Type B pancreatic cell (in vitro differentiated cells): Measurements from ENCODE around the gene HMCN2. TPM values are rescaled to one million over a fixed set of nuclear protein-coding genes. Genes with fewer than 3 reads are reported as not detected.

Source experiments
- DNase-seq: peaks from one replicate; pipeline ENCODE4 v3.0.0; 2021; ENCODE audit warnings: mixed read lengths; ENCODE audit not compliant: unreplicated experiment; ENCODE audit errors: extremely low spot score
- H3K27ac Mint-ChIP-seq: 2 replicates; pipeline ENCODE4 v1.8.0; 2021; ENCODE audit warnings: mild to moderate bottlenecking, mixed read lengths
- H3K27me3 Mint-ChIP-seq: 2 replicates; pipeline ENCODE4 v1.8.0; 2021; ENCODE audit warnings: mixed read lengths
- H3K36me3 Mint-ChIP-seq: 2 replicates; pipeline ENCODE4 v1.8.0; 2021; ENCODE audit warnings: mixed read lengths
- H3K4me1 Mint-ChIP-seq: one replicate; pipeline ENCODE4 v1.8.0; 2021; ENCODE audit warnings: mixed read lengths; ENCODE audit not compliant: unreplicated experiment
- H3K4me3 Mint-ChIP-seq: 2 replicates; pipeline ENCODE4 v1.8.0; 2021; ENCODE audit warnings: mild to moderate bottlenecking, mixed read lengths
- H3K9me3 Mint-ChIP-seq: 2 replicates; pipeline ENCODE4 v1.8.0; 2021; ENCODE audit warnings: mixed read lengths
- total RNA-seq: library from RNA; stranded (reverse); gene quantifications from 2 replicates; pipeline ENCODE4 v1.2.1, GENCODE V29; 2021; ENCODE audit warnings: low replicate concordance
- TF ChIP-seq, protein P1 (sequence below): fragments of 200-600 bp; sonication (generic); conservative IDR thresholded peaks from 2 replicates; pipeline ENCODE4 v1.5.0; 2021; ENCODE audit warnings: antibody characterized with exemption, mild to moderate bottlenecking

The HMCN2 gene
- total RNA-seq, 1 donor from 2014 or later, result 0.12 TPM

DNA sequence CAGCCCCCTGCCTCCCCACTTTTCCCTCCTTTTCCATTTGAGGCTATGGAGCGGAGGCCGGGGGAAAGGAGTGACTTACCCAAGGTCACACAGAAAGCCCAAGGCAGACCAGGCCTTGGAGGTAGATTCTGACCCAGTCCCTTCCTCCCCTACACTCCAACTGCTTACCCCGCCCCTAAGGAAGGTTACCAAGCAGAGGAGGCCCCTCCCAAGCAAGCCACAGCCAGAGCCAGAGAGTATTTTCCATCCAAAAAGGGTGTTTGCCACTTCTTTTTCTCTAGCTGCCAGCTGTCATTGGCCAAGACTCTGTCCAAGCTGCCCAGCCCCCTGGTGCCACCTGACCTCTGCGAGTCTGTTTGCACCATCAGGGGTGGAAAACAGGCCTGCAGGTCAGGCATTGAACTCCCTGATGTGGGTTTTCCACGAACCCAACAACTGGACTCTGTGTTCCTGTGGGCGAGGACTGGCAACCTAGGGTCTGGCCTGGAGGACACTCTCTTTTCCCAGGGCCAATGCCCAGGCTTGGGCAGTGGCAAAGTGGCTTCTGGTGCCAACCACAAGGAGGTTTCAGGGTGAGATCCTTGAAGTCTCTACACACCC lies 172.9 kb downstream of the HMCN2 start:
- Mint-ChIP-seq H3K9me3 (peaks cover 5% of the 10 kb centered on the region), H3K27ac (no peak overlapping the region), H3K27me3 (peaks cover 25% of the 10 kb centered on the region), H3K36me3 (no peaks in the 10 kb centered on the region), H3K4me3 (no peak overlapping the region), H3K4me1 (peaks cover 5% of the 10 kb centered on the region)
- DNase-seq, result no peak
- TF ChIP-seq, protein P1, sequence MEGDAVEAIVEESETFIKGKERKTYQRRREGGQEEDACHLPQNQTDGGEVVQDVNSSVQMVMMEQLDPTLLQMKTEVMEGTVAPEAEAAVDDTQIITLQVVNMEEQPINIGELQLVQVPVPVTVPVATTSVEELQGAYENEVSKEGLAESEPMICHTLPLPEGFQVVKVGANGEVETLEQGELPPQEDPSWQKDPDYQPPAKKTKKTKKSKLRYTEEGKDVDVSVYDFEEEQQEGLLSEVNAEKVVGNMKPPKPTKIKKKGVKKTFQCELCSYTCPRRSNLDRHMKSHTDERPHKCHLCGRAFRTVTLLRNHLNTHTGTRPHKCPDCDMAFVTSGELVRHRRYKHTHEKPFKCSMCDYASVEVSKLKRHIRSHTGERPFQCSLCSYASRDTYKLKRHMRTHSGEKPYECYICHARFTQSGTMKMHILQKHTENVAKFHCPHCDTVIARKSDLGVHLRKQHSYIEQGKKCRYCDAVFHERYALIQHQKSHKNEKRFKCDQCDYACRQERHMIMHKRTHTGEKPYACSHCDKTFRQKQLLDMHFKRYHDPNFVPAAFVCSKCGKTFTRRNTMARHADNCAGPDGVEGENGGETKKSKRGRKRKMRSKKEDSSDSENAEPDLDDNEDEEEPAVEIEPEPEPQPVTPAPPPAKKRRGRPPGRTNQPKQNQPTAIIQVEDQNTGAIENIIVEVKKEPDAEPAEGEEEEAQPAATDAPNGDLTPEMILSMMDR, result no peak

DNA sequence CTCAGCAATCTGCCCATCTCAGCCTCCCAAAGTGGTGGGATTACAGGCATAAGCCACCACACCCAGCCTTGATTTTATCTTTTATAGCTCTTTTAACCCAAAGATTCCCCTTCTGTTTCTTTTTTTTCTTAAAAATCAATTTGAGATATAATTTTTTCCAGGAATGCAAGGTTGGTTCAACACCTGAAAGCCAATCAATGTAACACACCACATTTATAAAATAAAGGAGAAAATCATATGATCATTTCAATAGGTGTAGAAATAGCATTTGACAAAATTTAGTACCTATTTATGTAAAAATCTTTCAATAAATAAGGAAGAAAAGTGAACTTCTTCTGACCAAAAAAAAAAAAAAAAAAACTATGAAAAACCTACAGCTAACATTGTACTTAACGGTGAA lies 175.5 kb downstream of the HMCN2 start:
- no peak overlapping the region for H3K4me3 Mint-ChIP-seq
- DNase-seq, result no peak
- peaks cover 17% of the 10 kb centered on the region for H3K27me3 Mint-ChIP-seq
- H3K4me1 Mint-ChIP-seq, result peaks cover 9% of the 10 kb centered on the region
- no peak overlapping the region for H3K27ac Mint-ChIP-seq
- peaks cover 5% of the 10 kb centered on the region for H3K9me3 Mint-ChIP-seq
- H3K36me3 Mint-ChIP-seq, result no peaks in the 10 kb centered on the region
- TF ChIP-seq, protein P1, result no peak

- Mint-ChIP-seq H3K4me3 (no peak overlapping the region), H3K36me3 (no peaks in the 10 kb centered on the region), H3K27ac (no peak overlapping the region), H3K4me1 (peaks cover 16% of the 10 kb centered on the region), H3K9me3 (peaks cover 5% of the 10 kb centered on the region), H3K27me3 (peaks cover 14% of the 10 kb centered on the region)
- DNase-seq, result no peak
- TF ChIP-seq, protein P1, result no peak
Measured at GRCh38 chr9:130442746-130443455, 177.3 kb downstream of the HMCN2 start.

- Mint-ChIP-seq H3K4me3 (peak overlapping the region; percentile 70), H3K27me3 (peaks cover 14% of the 10 kb centered on the region), H3K27ac (no peak overlapping the region), H3K9me3 (peaks cover 5% of the 10 kb centered on the region), H3K4me1 (peaks cover 20% of the 10 kb centered on the region), H3K36me3 (no peaks in the 10 kb centered on the region)
- no peak for DNase-seq
- TF ChIP-seq, protein P1, result no peak
Measured at GRCh38 chr9:130443456-130443801, 177.9 kb downstream of the HMCN2 start.

GRCh38 chr9:130443840-130444492 lies 178.4 kb downstream of the HMCN2 start:
- no peaks in the 10 kb centered on the region for H3K36me3 Mint-ChIP-seq
- H3K27me3 Mint-ChIP-seq, result peaks cover 14% of the 10 kb centered on the region
- TF ChIP-seq, protein P1, result no peak
- H3K4me1 Mint-ChIP-seq, result peaks cover 20% of the 10 kb centered on the region
- H3K27ac Mint-ChIP-seq, result no peak overlapping the region
- DNase-seq, result no peak
- H3K9me3 Mint-ChIP-seq, result peaks cover 5% of the 10 kb centered on the region
- peak overlapping the region; percentile 70 for H3K4me3 Mint-ChIP-seq
